Kidney (tissue), 14 donors: ENCODE results near the gene CELSR2. TPM values are rescaled to one million over a fixed set of nuclear protein-coding genes. Genes with fewer than 3 reads are reported as not detected.

Experiments used
- DNase-seq, 5 donors: peaks; one replicate each; pipeline ENCODE4 v3.0.0-alpha.2; 2013 to 2020
- FAIRE-seq: peaks from 2 replicates; lab custom pipeline; 2012; peaks lifted over from hg19 to GRCh38; lab: Jason Lieb, UNC
- H3K27ac ChIP-seq, 2 donors: one replicate each; pipeline ENCODE4 v1.7.0; 2013; ENCODE audit warnings: low read depth in 2 of 2, low read length in 2 of 2, inconsistent platforms in 1 of 2
- H3K27me3 ChIP-seq: one replicate; pipeline ENCODE4 v1.7.1; 2013; ENCODE audit warnings: low read length, inconsistent platforms; ENCODE audit not compliant: control insufficient read depth, insufficient read depth
- H3K36me3 ChIP-seq, 3 donors: one replicate each; pipeline versions ENCODE4 v1.7.0 to v1.7.1; 2013; ENCODE audit warnings: low read length in 3 of 3, control low read depth in 1 of 3, inconsistent platforms in 1 of 3; ENCODE audit not compliant: insufficient read depth in 3 of 3, control insufficient read depth in 2 of 3
- H3K4me1 ChIP-seq, 3 donors: one replicate each; pipeline versions ENCODE4 v1.7.0 to v1.7.1; 2013; ENCODE audit warnings: low read length in 3 of 3, inconsistent platforms in 1 of 3, low read depth in 1 of 3; ENCODE audit not compliant: control insufficient read depth in 2 of 3, insufficient read depth in 2 of 3
- H3K4me3 ChIP-seq, 3 donors: one replicate each; pipeline versions ENCODE4 v1.7.0 to v1.8.1; 2013; ENCODE audit warnings: low read length in 3 of 3, control low read depth in 1 of 3, inconsistent platforms in 1 of 3
- H3K9ac ChIP-seq, 3 donors: one replicate each; pipeline versions ENCODE4 v1.7.0 to v1.7.1; 2013; ENCODE audit warnings: low read length in 3 of 3, control low read depth in 1 of 3, inconsistent platforms in 1 of 3
- H3K9me3 ChIP-seq, 3 donors: one replicate each; pipeline versions ENCODE4 v1.7.0 to v1.7.1; 2013; ENCODE audit warnings: low read length in 3 of 3, control low read depth in 1 of 3, inconsistent platforms in 1 of 3; ENCODE audit not compliant: control insufficient read depth in 2 of 3, insufficient read depth in 1 of 3
- intact Hi-C: fragments of 100-400 bp; cut with DNase I; formaldehyde crosslinking; loops from one replicate; pipeline ENCODE4 v1.11.1; 2022
- polyA plus RNA-seq: library from polyadenylated mRNA; stranded (reverse); fragments of 350-450 nt; fragmentation: Illumina TruSeq; extraction: RNeasy Lipid Tissue Mini Kit (QIAGEN cat#74804); gene quantifications from one replicate; pipeline ENCODE4 v1.2.3, GENCODE V29; 2014; ENCODE audit warnings: low read depth, low replicate concordance; ENCODE audit not compliant: insufficient read depth
- total RNA-seq: library from RNA; stranded (reverse); fragmentation: NEBNext Ultra II Directional; extraction: Animal tissue kit (Norgen Biotek cat#: 25700); gene quantifications from one replicate; pipeline ENCODE4 v1.2.1, GENCODE V29; 2021
- TF ChIP-seq, protein P1 (sequence below): IDR thresholded peaks from 3 replicates; pipeline ENCODE4 v1.5.1; 2012; ENCODE audit warnings: mild to moderate bottlenecking, moderate library complexity, borderline replicate concordance; ENCODE audit not compliant: insufficient read depth; ENCODE audit errors: extremely low read depth
- donor health status: control.
- donor health status: control.
- donor health status: control.
- donor health status: control.
- donor health status: control.
- donor health status: DM: yes; HTN: yes; CAD: no.
- donor health status: Normal renal cell carcinoma (clear cell type).

Gene CELSR2
- total and polyA plus RNA-seq, 2 donors from 2014 or later: 10.6 to 65.6 TPM

GRCh38 chr1:109314795-109315194 is 65.5 kb downstream of the CELSR2 start:
- H3K9ac ChIP-seq: no peak overlapping the region
- no peak overlapping the region for H3K27ac ChIP-seq
- H3K4me3 ChIP-seq: no peak overlapping the region
- TF ChIP-seq, protein P1, sequence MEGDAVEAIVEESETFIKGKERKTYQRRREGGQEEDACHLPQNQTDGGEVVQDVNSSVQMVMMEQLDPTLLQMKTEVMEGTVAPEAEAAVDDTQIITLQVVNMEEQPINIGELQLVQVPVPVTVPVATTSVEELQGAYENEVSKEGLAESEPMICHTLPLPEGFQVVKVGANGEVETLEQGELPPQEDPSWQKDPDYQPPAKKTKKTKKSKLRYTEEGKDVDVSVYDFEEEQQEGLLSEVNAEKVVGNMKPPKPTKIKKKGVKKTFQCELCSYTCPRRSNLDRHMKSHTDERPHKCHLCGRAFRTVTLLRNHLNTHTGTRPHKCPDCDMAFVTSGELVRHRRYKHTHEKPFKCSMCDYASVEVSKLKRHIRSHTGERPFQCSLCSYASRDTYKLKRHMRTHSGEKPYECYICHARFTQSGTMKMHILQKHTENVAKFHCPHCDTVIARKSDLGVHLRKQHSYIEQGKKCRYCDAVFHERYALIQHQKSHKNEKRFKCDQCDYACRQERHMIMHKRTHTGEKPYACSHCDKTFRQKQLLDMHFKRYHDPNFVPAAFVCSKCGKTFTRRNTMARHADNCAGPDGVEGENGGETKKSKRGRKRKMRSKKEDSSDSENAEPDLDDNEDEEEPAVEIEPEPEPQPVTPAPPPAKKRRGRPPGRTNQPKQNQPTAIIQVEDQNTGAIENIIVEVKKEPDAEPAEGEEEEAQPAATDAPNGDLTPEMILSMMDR: no peak
- H3K4me1 ChIP-seq: peaks cover 0 to under 1% (median 0%) of the 10 kb centered on the region in 3 donors
- H3K9me3 ChIP-seq: no peaks in the 10 kb centered on the region
- H3K27me3 ChIP-seq: no peaks in the 10 kb centered on the region
- H3K36me3 ChIP-seq: peaks cover 3 to 18% (median 11%) of the 10 kb centered on the region in 3 donors
- intact Hi-C loops: no loop called here
- FAIRE-seq (no peak), DNase-seq (no peak)

DNA sequence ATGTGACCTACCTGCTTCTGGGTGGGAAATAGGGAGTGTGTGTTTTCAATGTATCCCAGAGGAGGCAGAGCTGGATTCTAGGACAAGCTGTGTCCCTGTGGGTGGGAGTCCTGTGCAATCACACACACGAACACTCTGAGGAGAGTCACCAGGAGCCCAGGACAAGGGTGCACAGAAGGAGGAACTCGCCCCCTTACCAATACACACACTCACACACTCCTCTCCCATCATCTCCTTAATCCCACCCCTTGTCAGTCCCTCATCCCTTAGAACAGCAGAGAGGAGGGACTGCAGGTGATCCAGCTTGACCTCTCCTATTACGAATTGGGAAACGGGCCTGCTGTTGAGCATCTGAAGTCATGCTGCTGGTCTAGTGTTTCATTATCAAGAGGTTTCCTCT is 65.9 kb downstream of the CELSR2 start:
- H3K9ac ChIP-seq: no peak overlapping the region

GRCh38 chr1:109316506-109316905 is 67.2 kb downstream of the CELSR2 start:
- DNase-seq (no peak), FAIRE-seq (no peak)
- Histone ChIP-seq H3K4me3 (no peak overlapping the region), H3K36me3 (peaks cover 8 to 25% (median 19%) of the 10 kb centered on the region in 3 donors), H3K27ac (no peak overlapping the region), H3K9me3 (no peaks in the 10 kb centered on the region), H3K27me3 (no peaks in the 10 kb centered on the region), H3K9ac (no peak overlapping the region), H3K4me1 (no peaks in the 10 kb centered on the region)
- TF ChIP-seq, protein P1: no peak
- intact Hi-C loops: no loop called here

More for the DNA sequence above, 65.9 kb downstream of the CELSR2 start:
- Histone ChIP-seq H3K4me1 (no peaks in the 10 kb centered on the region), H3K27me3 (no peaks in the 10 kb centered on the region), H3K36me3 (peaks cover 4 to 18% (median 14%) of the 10 kb centered on the region in 3 donors), H3K27ac (no peak overlapping the region), H3K9me3 (no peaks in the 10 kb centered on the region), H3K4me3 (no peak overlapping the region)
- intact Hi-C loops: no loop called here
- DNase-seq (no peak), FAIRE-seq (no peak)
- TF ChIP-seq, protein P1: no peak

DNA sequence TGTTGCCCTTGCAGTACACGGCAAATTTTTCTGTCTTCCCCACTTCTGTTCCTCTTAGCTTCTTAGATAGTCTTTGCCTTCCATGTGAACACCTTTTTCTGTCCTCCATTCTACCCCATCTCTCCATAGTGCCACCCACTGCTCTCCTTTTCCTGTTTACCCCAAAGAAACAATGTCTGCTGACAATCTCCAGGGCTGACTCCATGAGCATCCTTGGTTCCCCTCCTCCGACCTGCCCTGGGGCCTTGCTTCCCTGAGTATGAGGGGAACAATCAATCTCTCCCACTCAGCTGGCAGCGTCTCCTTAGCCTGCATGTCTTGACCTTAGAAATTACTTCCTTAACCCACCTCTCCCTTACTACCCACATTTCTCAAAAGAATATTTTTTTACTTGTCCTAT is 69.8 kb downstream of the CELSR2 start:
- no peak overlapping the region for H3K27ac ChIP-seq
- no peak for DNase-seq
- no peak for FAIRE-seq
- intact Hi-C loops: no loop called here
- H3K9me3 ChIP-seq: no peaks in the 10 kb centered on the region
- peaks cover 9 to 41% (median 31%) of the 10 kb centered on the region in 3 donors for H3K36me3 ChIP-seq
- no peak overlapping the region for H3K9ac ChIP-seq
- H3K4me1 ChIP-seq: no peaks in the 10 kb centered on the region
- no peak overlapping the region for H3K4me3 ChIP-seq
- TF ChIP-seq, protein P1: no peak
- no peaks in the 10 kb centered on the region for H3K27me3 ChIP-seq
